Stimulated activated CD4-positive, alpha-beta T cell treated with anti-CD3 and anti-CD28 coated beads, Interleukin-4, amount 100 ng/mL, for 1 hour (primary cell): ENCODE results near the gene TTC4.
A peak's percentile ranks its signal among the peaks of the same experiment; 100 is the strongest.
"Not testable (repeated sequence)": the region's sequence is repeated elsewhere in the genome, so short reads cannot be mapped to it uniquely, and the experiment has no call there.

Experiments used
- DNase-seq: peaks from one replicate; pipeline ENCODE4 v3.0.0-alpha.2; 2020

Gene TTC4

DNA sequence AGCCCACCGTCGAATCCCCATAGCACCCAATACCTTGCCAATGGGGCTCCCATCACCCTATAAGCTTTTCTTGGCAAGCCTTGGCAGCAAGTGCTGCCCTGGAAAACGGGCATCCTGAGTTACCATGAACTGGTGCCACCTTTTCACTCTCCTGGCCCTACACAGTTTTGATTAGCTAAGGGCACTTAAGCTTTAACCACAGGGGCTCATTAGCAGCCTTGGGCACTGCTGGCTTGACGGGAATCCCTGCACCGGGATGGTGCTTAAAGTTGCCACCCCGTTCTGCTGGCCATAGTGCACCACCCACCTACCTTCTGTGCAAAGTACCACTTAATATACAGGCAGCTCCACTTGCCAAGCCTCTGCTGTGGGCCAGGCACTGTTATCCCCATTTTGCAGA is 34.9 kb downstream of the TTC4 start:
- DNase-seq: no peak

DNA sequence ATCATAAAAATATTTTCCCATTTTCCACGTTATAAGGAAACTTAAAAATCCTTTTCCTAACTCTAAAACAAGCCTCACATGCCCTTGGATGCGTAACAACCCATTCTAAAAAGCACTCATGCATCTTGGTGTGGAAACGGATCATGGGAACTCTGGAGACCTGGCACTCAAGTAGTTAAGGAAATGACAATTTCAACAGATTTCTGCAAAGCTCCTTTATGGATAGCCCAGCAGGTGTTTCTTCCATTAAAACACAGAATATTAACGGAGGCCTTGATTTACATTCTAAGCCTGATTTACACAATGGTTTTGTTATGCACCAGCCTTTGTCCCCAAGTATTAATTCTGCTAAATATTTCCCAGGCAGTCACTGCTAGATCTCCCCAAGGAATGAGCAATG is 35.8 kb downstream of the TTC4 start:
- DNase-seq: no peak

DNA sequence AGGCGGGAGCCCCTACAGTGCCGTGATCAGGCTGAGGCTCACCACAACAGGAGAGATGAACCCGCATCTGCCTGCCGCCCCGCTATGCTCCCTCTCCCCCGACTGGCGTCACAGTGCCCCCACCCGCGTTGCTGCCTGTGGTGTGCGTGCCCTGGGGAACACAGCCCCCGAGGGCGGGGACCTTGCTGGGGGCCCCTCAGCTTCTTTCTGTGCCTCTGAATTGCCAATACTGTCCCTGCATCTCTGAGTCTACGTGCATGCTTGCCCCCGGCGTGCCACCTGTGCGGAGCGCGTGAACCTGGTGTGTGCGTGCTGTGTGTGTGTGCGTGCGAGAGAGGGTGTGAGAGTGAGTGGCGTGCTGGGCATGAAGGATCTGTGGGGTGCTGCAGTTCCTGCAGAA is 38.4 kb downstream of the TTC4 start:
- no peak for DNase-seq

DNA sequence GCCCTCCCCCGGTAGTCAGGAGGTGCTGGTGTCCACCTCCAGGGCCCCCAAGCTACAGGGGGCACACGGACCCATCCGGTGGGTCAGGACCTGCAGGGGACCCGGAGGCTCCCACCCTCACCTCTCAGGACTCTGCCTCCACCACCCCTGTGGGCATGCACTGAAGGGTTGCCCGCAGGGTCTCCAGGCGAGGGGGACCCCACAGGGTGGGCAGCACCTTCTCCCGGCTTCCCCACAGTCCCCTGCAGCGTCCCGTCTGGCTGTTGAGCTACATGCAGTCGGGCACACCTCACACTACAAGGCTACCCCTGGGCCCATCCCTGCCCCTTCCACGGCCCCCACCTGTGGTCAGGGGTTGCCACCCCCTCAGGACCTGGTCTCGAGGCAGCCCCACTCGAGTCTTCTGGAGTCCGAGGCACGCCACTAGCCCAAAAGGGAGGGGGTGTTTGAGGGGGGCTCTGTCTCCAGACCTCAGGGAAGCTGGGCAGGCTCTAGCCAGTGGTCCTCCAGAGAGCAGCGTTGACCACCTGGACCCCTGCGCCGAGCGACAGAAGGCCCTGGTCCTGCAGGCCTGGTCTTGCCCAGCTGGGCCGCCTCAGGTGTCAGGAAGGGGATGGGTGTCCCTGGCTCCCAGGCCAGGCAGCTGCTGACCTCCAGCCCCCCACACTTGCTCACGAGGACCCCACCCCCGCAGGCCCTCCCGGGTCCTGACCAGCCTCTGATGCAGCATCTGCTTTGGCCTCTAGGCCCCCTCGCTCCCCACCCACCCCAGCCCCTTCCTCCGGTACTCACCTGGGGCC is 39.0 kb downstream of the TTC4 start:
- DNase-seq: no peak

DNA sequence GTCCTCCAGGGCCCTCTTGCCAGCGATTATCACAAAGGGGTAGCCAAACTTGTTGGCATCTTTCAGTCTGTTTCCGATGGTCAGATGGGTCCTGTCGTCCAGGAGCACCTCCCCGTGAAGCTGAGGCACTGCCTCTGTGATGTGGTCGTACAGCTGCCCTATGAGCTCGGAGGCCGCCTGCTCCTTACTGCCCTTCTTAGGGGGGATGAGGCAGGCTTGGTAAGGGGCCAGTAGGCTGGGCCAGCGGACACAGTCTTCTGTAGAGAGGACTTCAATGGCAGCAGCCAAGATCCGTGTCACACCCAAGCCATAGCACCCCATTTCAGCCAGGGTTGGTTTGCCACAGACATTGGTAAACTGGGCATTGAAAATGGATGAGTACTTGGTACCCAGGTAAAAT is 42.2 kb downstream of the TTC4 start:
- DNase-seq: no peak

DNA sequence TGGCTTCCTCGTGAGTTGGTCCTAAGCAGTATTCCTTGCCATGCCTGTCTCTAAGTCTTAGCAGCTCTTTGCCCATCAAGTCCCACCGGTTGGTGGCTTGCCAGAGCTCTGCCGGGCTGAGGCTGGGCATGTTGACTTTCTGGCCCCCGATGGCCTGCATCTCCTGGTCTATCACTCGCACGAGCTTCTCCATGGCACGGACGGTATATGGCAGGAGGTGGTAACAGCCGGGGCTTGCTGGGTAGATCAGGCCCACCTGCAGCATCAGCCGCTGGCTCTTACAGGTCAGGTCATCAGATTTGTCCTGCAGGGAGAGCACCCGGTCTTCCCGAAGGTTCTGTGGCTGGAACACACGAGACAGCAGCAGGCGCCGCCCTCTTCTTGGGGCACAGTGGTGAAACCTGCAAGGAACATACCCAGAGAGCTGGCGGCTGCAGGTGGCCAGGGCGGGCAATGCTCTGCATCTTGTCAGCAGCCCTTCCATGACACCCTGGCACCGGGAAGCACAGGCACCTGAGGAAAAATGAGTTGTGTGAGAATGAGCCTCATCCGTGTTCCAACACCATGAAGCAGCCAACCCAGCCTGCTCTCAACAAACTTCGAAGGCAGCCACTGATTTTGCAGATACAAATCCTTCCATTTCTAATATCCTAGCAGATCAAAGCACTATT is 43.2 kb downstream of the TTC4 start:
- DNase-seq: no peak

- DNase-seq: no peak
Measured at GRCh38 chr1:54763816-54764132, 48.1 kb downstream of the TTC4 start.

DNA sequence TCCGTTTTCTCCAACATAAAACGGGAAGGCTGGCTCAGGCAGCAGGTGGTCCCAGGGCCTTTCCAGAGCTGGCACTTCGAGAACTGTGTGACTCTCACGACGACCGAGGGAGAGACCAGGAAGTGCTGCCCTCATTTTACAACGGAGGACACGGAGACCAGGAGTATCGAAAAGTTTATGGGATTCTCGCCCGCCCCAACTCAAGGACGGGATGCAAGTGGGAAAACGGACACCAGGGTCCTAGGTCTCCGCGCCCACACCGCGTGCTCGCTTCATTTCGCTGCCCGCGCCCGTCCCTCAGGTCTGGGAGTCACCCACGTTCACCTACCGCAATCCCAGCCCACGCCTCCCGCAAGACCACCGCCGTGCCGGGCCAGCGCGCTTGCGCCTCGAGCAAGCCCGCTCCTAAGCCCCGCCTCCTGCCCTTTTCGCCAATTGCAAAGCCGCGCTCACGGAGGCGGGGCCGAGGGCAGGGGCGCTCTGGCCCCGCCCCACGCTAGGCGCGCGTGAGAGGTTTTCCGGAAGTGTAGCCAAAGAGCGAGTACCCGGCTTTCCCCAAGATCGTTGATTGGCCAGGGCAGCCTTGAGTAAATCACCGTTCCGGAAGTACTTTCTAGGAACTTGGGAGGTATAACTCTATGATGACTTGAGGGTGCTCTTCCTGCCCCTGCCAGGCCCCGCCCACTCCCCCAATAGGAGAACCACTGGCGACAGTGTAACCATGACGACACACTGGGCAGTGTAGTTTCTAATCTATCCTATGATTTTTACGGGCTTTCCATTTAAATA is 48.7 kb downstream of the TTC4 start, which contains the start of gene PARS2:
PARS2 (minus strand) TSS at position 391 of the 789 bp plus-strand sequence. CDS start 5,362 bp downstream, outside the sequence.
- peak; percentile 97 for DNase-seq

- DNase-seq: no peak
Measured at GRCh38 chr1:54764922-54765561, 49.4 kb downstream of the TTC4 start.

DNA sequence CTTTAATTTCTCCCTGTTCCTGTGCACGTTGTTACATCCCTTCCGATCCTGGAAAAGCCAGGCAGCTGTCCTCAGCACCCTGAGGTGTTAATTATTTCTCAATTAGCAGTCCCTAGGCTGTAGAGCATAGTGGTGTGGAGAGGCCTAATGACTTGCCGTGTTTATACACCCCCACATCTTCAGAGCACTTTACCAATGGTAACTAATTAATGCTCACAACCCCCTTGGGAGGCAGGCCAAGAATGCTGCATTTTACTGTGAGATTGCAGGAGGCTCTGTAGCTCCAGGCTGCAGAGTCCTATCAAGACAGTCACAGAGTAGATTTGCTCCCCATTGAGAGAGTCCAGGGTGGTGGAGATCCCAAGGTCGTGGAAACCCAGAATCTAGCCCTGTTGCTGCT is 51.1 kb downstream of the TTC4 start:
- DNase-seq: no peak

GRCh38 chr1:54767526-54767925 is 51.9 kb downstream of the TTC4 start:
- DNase-seq: no peak

DNA sequence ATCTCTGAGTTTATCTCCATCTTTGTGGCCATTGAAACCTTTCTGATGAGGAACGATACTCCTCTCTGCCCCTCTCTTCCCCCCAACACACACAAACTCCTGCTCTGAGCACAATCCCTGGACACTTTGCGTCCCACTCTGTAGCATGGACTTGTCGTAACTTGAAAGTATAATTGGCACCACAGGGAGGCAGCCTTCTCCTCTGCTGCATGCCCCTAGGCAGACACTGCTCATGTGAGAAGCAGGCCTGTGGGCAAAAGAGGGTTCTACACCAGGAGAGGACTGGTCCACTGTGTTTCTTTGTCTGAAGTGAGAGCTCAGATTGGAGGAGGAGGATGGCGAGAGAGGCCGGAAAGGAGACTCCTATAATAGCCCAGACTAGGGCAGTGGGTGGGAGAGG is 52.4 kb downstream of the TTC4 start:
- no peak for DNase-seq

GRCh38 chr1:54772951-54773350 is 57.3 kb downstream of the TTC4 start:
- DNase-seq: no peak

DNA sequence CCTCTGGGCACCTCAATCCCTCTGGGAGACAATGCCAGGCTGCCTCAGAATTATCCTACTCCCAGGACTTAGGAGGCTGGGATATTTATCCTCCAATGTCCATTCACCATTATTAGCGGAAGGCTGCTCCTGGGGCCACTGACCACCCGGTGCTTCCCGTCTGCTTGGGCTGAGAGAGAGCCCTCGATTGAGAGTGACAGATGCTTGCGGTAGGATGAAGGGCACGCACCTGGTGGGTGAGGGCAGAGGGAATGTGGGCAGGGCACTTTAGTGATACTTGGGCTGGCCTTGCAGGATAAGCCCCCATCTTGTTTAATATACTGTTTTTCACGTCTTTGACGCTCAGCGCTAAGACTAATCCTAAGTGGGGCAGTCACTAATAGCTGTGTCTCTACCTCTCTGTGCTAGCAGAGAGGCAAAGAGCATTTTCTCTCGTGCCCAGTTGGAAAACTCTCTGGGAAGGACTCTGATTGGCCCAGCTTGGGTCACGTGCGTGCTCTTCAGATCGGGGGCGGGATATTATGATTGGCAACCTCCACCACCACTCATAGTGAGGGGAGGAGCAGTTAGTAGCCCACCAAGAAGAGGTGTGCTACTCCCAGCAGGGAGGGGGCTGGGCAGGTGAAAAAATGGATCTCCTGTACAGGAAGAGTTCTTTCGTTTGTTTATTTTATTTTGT is 59.3 kb downstream of the TTC4 start:
- no peak for DNase-seq

- not testable (repeated sequence) for DNase-seq
Measured at GRCh38 chr1:54775828-54776721, 60.4 kb downstream of the TTC4 start.

- no peak for DNase-seq
Measured at GRCh38 chr1:54777011-54777410, 61.4 kb downstream of the TTC4 start.

GRCh38 chr1:54777431-54777830 is 61.8 kb downstream of the TTC4 start:
- DNase-seq: no peak

DNA sequence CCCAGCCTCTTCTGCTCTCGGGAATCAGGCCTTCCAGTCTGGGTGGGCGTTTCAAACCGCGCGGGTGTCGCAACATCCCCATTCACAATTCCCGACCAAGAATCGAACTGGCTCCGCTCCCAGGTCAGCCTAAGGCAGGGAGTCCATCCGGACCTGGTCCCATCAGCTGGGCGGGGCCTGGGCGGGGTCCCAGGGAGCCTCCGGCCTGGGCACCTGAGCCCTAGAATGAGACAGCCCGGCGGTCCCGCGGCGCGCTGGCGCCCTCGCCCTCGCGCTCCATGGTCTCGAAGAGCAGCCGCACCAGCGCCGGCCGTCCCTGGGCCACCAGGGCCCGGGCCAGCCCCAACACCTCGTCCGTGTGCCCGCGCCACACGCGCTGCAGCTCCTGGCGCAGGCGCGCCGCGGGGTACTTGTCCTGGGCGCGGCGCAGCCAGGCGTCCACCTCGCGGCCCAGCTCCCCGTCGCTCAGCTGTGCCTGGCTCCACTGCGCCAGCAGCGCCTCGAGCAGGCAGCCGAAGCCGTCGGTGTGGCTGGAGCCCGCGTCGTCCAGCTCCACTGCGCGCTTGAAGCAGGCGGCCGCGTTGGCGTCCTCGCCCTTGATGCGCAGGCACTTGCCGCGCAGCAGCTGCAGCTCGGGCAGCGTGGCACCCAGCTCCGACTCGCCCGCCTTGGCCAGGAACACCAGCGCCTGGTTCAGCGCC is 65.5 kb downstream of the TTC4 start:
- no peak for DNase-seq

- no peak for DNase-seq
Measured at GRCh38 chr1:54782156-54782555, 66.5 kb downstream of the TTC4 start.

GRCh38 chr1:54782588-54782987 is 66.9 kb downstream of the TTC4 start:
- DNase-seq: no peak

- no peak for DNase-seq
Measured at GRCh38 chr1:54784066-54784465, 68.4 kb downstream of the TTC4 start.
